ENCODE measurements around the gene UTS2B. TPM values are rescaled to one million over a fixed set of nuclear protein-coding genes. Genes with fewer than 3 reads are reported as not detected.

Gene UTS2B
- total RNA-seq, 1 donor from 2014 or later = 0.70 TPM

GRCh38 chr3:191313296-191313695, 17.0 kb downstream of the UTS2B start:
- Mint-ChIP-seq H3K9me3 (no peaks in the 10 kb centered on the region), H3K27ac (ENCODE audit: unreplicated experiment) (no peak overlapping the region), H3K27me3 (ENCODE audit: low read depth) (no peaks in the 10 kb centered on the region), H3K4me1 (no peaks in the 10 kb centered on the region), H3K4me3 (no peak overlapping the region), H3K36me3 (ENCODE audit: low read depth) (no peaks in the 10 kb centered on the region)
- no peak for DNase-seq (ENCODE audit: low read depth, low spot score)
- TF ChIP-seq CTCF (conservative IDR thresholded peaks at IDR 0.05) = no peak

DNA sequence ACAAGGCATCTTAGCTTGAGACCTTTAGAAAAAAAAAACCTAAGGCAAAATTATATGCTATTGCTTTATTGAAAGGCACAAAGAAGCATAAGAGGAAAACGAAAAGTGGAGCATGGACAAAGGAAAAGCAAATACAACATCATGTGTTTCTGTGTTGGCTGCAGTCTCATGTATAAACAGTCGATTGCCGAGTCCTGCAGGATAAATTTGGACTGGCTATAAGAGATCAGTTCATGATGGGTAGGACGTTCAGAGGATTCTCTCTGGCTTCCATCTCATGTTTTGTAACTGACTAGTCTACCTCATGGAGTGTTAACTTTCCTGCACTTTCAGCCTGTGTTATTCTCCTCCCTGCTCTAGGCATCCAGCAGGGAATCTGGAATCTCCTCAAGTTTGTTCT, 23.0 kb downstream of the UTS2B start:
- Mint-ChIP-seq H3K36me3 (ENCODE audit: low read depth) (no peaks in the 10 kb centered on the region), H3K4me3 (no peak overlapping the region), H3K27me3 (ENCODE audit: low read depth) (no peaks in the 10 kb centered on the region), H3K27ac (ENCODE audit: unreplicated experiment) (no peak overlapping the region), H3K4me1 (peaks cover 5% of the 10 kb centered on the region), H3K9me3 (no peaks in the 10 kb centered on the region)
- no peak for TF ChIP-seq CTCF (conservative IDR thresholded peaks at IDR 0.05)
- DNase-seq (ENCODE audit: low read depth, low spot score) = no peak

DNA sequence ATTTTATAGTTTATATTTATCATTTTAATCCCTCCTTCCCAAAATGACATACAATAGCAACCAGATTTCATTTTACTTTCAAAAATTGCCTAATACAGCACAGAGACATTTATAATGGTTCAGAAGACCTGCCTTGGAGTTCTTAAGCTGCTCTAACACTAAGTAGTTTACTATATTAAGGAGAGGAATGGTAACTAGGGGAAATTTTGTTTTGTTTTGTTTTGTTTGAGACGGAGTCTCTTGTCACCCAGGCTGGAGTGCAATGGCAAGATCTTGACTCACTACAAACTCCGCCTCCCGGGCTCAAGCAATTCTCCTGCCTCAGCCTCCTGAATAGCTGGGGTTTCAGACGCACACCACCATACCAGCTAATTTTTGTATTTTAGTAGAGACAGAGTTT, 23.9 kb downstream of the UTS2B start:
- no peak overlapping the region for H3K27ac Mint-ChIP-seq (ENCODE audit: unreplicated experiment)
- TF ChIP-seq CTCF (conservative IDR thresholded peaks at IDR 0.05) = no peak
- H3K9me3 Mint-ChIP-seq = no peaks in the 10 kb centered on the region
- H3K4me1 Mint-ChIP-seq = peaks cover 11% of the 10 kb centered on the region
- no peak for DNase-seq (ENCODE audit: low read depth, low spot score)
- no peaks in the 10 kb centered on the region for H3K36me3 Mint-ChIP-seq (ENCODE audit: low read depth)
- no peak overlapping the region for H3K4me3 Mint-ChIP-seq
- H3K27me3 Mint-ChIP-seq (ENCODE audit: low read depth) = no peaks in the 10 kb centered on the region

DNA sequence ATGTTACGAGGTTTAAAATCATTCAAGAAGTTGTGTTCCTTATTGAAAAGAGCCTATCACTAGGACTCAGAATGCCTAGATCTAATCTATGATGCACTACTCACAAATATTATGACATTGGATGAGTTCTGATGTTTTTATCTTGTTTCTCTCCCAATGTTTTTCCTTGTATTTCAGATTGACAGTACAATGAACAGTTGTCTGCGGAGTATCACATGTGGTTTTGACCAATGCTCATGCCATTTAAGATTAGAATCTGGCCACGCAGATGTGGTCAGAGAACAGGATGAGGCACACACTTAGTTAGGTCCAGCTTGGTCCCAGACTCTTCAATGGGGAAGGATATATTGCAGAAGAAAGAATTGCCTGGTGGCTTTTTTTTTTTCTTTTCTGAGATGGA, 26.7 kb downstream of the UTS2B start:
- no peaks in the 10 kb centered on the region for H3K36me3 Mint-ChIP-seq (ENCODE audit: low read depth)
- H3K4me1 Mint-ChIP-seq = peaks cover 13% of the 10 kb centered on the region
- no peaks in the 10 kb centered on the region for H3K9me3 Mint-ChIP-seq
- TF ChIP-seq CTCF (conservative IDR thresholded peaks at IDR 0.05) = no peak
- H3K4me3 Mint-ChIP-seq = no peak overlapping the region
- no peak for DNase-seq (ENCODE audit: low read depth, low spot score)
- H3K27me3 Mint-ChIP-seq (ENCODE audit: low read depth) = no peaks in the 10 kb centered on the region
- no peak overlapping the region for H3K27ac Mint-ChIP-seq (ENCODE audit: unreplicated experiment)

DNA sequence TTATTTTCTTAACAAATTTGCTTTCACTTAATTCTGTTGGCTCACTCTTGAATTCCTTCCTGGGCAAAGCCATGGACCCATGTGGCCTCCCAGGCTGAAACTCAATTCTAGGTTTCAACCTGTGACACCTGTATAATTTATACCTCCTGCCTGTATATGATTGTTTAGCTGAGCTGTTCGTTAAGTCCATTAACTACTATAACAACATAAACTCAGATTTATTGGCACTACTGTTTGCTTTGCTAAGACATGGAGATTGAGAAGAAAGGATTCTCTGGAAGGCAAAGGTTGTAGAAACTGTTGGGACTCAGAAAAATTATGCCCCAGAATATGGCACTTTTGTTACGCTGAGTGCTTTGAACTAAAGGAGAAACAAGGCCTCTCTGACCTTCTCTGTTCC, 27.9 kb downstream of the UTS2B start:
- H3K27me3 Mint-ChIP-seq (ENCODE audit: low read depth) = no peaks in the 10 kb centered on the region
- H3K27ac Mint-ChIP-seq (ENCODE audit: unreplicated experiment) = no peak overlapping the region
- H3K36me3 Mint-ChIP-seq (ENCODE audit: low read depth) = no peaks in the 10 kb centered on the region
- no peak for DNase-seq (ENCODE audit: low read depth, low spot score)
- no peak overlapping the region for H3K4me3 Mint-ChIP-seq
- peaks cover 18% of the 10 kb centered on the region for H3K4me1 Mint-ChIP-seq
- no peak for TF ChIP-seq CTCF (conservative IDR thresholded peaks at IDR 0.05)
- H3K9me3 Mint-ChIP-seq = no peaks in the 10 kb centered on the region

Measured in neural crest cell (in vitro differentiated cells).